Cardiac muscle cell (in vitro differentiated cells and primary cell): ENCODE data around the gene SSBP3. TPM values are rescaled to one million over a fixed set of nuclear protein-coding genes. Genes with fewer than 3 reads are reported as not detected.
A peak's percentile ranks its signal among the peaks of the same experiment; 100 is the strongest.

Source experiments
- DNase-seq, 2 donors: peaks; one replicate each; pipeline versions ENCODE4 v3.0.0 to v3.0.0-alpha.2; 2010 to 2017; ENCODE audit warnings: low read depth in 1 of 2, low spot score in 1 of 2
- H3K27ac ChIP-seq: fragments of 200-600 bp; sonication (generic); 2 replicates; pipeline ENCODE4 v1.5.1; 2016
- H3K27me3 ChIP-seq: fragments of 200-600 bp; sonication (generic); 2 replicates; pipeline ENCODE4 v1.6.0; 2016; ENCODE audit warnings: control low read depth
- H3K36me3 ChIP-seq: fragments of 200-600 bp; sonication (generic); 2 replicates; pipeline ENCODE4 v1.5.1; 2016; ENCODE audit warnings: control low read depth
- H3K4me1 ChIP-seq: fragments of 200-600 bp; sonication (generic); 2 replicates; pipeline ENCODE4 v1.8.1; 2017; ENCODE audit warnings: low read depth, mild to moderate bottlenecking, mixed run types
- H3K4me3 ChIP-seq: fragments of 200-600 bp; sonication (generic); 2 replicates; pipeline ENCODE4 v1.5.1; 2016; ENCODE audit warnings: mild to moderate bottlenecking
- H3K9me3 ChIP-seq: fragments of 200-600 bp; sonication (generic); 2 replicates; pipeline ENCODE4 v1.5.1; 2017; ENCODE audit warnings: low read depth, mild to moderate bottlenecking, control low read depth
- polyA plus RNA-seq: library from polyadenylated mRNA; unstranded; fragments of >200 nt; fragmentation: Nextera tagmentation; extraction: Ambion mirVana; gene quantifications from 2 replicates; pipeline ENCODE4 v1.2.1, GENCODE V29; 2016
- total RNA-seq: library from RNA; depleted of rRNA; stranded (reverse); fragments of >200 nt; gene quantifications from 2 replicates; pipeline ENCODE4 v1.2.3, GENCODE V29; 2016
- TF ChIP-seq, protein P1 (sequence below): IDR thresholded peaks from 2 replicates; pipeline ENCODE4 v1.5.1; 2012; ENCODE audit warnings: low read depth, mild to moderate bottlenecking, low read length

SSBP3 gene
- total and polyA plus RNA-seq, 2 experiments from 2014 or later: 40.2 to 81.0 TPM

DNA sequence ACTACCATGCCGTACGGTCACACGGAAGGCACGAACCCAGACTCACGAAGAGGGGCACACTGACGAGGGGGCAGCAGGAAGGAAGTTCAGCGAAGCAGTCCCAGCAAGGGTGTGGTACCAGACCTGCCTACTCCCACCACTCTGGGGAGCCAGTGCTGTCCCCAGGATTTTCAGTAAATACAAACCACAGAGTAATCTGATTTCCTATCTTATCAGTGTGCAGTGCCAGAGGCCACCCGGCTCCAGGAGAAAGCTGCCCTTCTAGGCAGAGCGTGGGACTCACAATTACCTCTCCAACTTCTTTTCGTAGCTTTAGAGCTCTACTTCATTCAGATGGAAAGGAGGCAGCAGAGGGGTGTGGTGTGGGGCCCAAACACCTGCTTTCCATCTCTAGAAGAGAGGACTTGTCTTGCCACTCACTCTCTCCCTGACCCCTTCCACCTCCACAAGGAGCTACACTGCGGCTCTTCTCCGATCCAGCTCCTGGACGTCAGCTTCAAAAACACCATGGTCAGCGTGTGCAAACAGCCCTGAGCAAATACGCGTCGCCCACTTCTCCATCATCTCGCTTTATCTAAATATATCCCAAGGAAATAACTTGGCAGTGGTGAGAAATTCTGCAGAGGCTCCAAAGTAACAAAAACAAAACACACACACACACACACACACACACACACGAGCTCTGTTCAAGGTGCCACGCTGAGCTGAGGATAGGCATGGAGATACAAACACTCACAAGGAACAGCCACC lies 107.7 kb downstream of the SSBP3 start:
- Histone ChIP-seq H3K27me3 (no peaks in the 10 kb centered on the region), H3K4me1 (peaks cover 34% of the 10 kb centered on the region), H3K4me3 (no peak overlapping the region), H3K27ac (peak overlapping the region; percentile 74), H3K36me3 (no peaks in the 10 kb centered on the region), H3K9me3 (no peaks in the 10 kb centered on the region)
- DNase-seq: peak in 1 of 2 donors; percentile 33
- TF ChIP-seq, protein P1, sequence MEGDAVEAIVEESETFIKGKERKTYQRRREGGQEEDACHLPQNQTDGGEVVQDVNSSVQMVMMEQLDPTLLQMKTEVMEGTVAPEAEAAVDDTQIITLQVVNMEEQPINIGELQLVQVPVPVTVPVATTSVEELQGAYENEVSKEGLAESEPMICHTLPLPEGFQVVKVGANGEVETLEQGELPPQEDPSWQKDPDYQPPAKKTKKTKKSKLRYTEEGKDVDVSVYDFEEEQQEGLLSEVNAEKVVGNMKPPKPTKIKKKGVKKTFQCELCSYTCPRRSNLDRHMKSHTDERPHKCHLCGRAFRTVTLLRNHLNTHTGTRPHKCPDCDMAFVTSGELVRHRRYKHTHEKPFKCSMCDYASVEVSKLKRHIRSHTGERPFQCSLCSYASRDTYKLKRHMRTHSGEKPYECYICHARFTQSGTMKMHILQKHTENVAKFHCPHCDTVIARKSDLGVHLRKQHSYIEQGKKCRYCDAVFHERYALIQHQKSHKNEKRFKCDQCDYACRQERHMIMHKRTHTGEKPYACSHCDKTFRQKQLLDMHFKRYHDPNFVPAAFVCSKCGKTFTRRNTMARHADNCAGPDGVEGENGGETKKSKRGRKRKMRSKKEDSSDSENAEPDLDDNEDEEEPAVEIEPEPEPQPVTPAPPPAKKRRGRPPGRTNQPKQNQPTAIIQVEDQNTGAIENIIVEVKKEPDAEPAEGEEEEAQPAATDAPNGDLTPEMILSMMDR: no peak

DNA sequence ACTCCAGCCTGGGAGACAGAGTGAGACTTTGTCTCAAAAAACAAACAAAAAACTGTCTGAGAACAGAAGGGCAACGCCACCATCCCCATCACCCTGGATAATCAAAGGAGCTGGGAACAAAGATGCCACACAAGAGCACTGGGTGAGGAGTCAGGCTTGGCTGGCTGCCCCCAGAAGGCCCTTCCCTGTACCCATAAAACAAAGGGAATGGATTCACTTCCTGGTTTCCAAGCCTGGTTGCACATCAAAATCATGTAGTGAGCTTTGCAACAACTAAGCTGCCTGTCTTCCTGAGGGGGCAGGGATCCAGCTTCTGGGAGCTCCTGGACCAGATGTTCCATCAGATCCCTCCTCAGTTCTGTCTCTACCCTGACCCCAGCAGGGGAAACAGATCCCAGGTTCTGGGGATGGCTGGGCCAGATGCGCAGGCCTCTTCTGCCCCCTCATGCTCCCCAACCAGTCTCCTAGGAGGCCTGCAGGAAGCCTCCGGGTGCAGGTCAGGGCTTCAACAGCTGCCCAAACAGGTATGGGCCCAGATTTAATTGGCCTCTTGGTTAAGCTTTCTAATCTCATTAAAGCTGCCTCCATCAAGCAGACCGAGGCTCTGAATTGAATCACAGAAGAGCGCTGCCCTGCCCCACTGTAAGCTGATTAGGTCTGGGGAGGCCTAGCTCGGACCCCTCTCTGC lies 108.5 kb downstream of the SSBP3 start:
- TF ChIP-seq, protein P1: no peak

DNA sequence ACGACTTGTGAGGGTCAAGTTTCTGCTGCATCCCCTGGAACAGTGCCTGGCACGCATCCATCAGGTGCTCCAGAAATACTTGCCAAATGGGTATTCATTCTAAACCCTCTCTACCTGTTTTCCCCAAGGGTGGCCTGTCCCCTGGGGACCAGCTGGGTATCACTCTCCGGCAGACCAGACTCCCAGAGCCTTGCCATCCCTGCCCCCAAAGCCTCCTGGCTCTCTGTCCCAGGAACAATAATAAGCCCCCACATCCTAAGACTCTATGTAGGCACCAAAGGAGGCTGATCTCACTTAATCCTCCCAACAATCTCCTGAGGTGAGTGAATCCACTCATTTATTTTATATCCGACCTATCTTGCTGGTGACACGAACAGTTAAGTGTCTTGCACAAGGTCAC lies 109.5 kb downstream of the SSBP3 start:
- TF ChIP-seq, protein P1: no peak
- no peak overlapping the region for H3K27ac ChIP-seq
- H3K4me3 ChIP-seq: no peak overlapping the region
- no peak for DNase-seq
- H3K4me1 ChIP-seq: peaks cover 28% of the 10 kb centered on the region
- H3K9me3 ChIP-seq: no peaks in the 10 kb centered on the region
- no peaks in the 10 kb centered on the region for H3K36me3 ChIP-seq
- no peaks in the 10 kb centered on the region for H3K27me3 ChIP-seq

More for the DNA sequence above, 108.5 kb downstream of the SSBP3 start:
- H3K27ac ChIP-seq: peak overlapping the region; percentile 74
- peaks cover 28% of the 10 kb centered on the region for H3K4me1 ChIP-seq
- H3K9me3 ChIP-seq: no peaks in the 10 kb centered on the region
- no peak for DNase-seq
- H3K27me3 ChIP-seq: no peaks in the 10 kb centered on the region
- no peak overlapping the region for H3K4me3 ChIP-seq
- H3K36me3 ChIP-seq: no peaks in the 10 kb centered on the region

DNA sequence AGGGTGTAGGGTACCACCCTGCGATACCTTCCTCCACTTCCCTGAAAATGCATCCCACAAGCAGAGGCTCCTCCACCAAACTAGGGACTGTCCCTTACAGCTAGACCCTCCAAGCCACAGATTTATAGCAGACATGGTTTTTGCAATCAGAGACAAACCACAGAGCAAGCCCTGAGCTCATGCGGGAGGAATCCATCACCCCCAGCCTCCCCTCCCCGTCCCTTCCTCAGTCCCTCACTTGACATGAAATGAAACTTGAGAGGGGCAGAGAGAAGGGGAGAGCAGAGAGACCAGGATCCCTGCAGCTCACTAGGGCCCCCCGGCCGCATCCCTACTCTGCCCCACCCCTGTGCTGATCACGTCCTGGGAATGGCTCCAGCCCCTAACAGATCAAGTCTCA lies 111.3 kb downstream of the SSBP3 start:
- Histone ChIP-seq H3K4me1 (peaks cover 35% of the 10 kb centered on the region), H3K27ac (no peak overlapping the region), H3K36me3 (no peaks in the 10 kb centered on the region), H3K4me3 (no peak overlapping the region), H3K9me3 (no peaks in the 10 kb centered on the region), H3K27me3 (no peaks in the 10 kb centered on the region)
- DNase-seq: no peak
- TF ChIP-seq, protein P1: no peak

DNA sequence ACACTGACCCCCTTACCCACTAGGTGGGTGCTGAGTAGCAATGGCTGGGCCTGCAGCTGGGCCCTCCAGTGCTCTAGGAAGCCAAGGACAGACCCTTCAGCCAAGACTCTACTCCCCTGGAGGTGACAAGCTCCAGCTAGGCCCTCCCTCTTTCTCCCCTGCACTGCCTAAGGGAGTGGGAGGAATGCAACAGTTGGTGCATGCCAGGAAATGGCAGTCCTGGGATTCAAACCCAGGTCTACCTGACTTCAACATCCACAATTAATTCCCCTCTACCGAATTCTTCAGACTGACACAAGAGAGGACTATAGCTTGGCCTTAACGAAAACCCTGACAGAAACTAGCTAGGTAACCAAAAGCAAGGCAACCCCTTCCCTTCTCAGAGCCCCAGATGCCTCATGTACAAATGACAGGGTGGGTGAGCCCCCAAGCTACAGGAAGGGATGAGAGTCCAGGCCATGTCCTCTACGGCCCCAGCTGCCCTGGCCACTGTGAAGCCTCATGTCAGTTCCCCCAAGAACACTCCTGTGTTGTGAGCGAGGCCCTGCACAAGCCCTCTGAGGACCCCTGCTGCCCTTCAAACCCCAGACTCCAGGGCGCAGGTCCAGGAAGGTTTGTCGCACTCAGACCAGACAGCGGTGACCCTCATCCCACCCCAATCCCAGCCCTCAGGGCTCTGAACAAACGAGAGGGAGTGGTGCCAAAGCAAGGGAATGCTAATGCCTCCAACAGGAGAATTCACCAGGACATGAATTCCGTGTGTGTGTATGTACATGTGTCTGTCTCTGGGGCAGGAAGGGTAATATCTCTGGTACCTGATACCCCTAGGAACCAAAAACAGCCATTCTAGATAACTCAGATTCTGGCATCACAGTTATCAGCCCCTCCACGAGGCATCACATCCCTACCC lies 113.9 kb downstream of the SSBP3 start:
- TF ChIP-seq, protein P1: no peak
- DNase-seq: no peak
- peaks cover 37% of the 10 kb centered on the region for H3K4me1 ChIP-seq

More for the DNA sequence above, 113.9 kb downstream of the SSBP3 start:
- no peaks in the 10 kb centered on the region for H3K27me3 ChIP-seq
- no peak overlapping the region for H3K27ac ChIP-seq
- H3K9me3 ChIP-seq: no peaks in the 10 kb centered on the region
- no peak overlapping the region for H3K4me3 ChIP-seq
- no peaks in the 10 kb centered on the region for H3K36me3 ChIP-seq
